D341Med (cell line): Measurements from ENCODE around the gene TMEM132D.

Experiments used
- DNase-seq: peaks from one replicate; pipeline ENCODE4 v3.0.0; 2012; ENCODE audit warnings: low spot score

The TMEM132D gene

GRCh38 chr12:129723260-129723659 lies 180.6 kb downstream of the TMEM132D start:
- no peak for DNase-seq

DNA sequence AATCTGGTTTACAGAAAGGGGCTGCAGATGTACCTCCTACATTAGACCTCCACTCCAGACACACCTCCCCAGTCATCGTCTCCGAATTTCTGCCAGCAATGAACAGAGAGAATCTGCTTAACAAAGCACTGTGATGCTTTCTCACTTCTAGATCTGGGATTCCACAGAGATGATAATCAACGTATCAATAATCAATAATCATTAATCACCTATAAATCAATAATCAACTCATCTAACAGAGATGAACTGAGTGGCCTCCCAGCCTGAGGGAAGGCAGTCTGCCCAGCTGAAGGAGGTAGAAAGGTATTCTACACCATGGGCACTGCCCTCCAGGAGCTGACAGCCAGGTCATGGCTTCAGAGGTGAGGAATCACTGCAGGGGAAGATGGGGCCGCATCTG lies 183.2 kb downstream of the TMEM132D start:
- no peak for DNase-seq

GRCh38 chr12:129719416-129719815 lies 184.4 kb downstream of the TMEM132D start:
- no peak for DNase-seq

GRCh38 chr12:129717438-129717837 lies 186.4 kb downstream of the TMEM132D start:
- DNase-seq: no peak

DNA sequence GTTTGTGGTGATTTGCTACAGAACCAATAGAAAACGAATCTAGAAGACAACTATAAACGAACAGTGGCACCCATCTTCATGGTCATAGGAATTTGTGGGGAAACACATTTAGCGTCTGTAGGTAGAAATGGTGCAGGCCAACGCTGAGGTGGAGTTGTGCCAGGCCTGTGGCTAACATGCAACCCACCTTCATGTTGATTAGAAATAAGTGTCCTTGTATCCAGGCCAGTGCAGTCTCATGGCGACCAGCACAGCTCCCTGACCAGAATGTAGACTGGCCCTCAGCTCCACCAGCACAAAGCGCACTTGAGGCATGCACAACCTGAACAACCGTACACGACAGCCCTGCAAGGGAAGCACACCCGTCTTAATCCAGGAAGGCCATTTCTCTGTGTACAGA lies 187.0 kb downstream of the TMEM132D start:
- no peak for DNase-seq

GRCh38 chr12:129706716-129707115 lies 197.1 kb downstream of the TMEM132D start:
- no peak for DNase-seq

DNA sequence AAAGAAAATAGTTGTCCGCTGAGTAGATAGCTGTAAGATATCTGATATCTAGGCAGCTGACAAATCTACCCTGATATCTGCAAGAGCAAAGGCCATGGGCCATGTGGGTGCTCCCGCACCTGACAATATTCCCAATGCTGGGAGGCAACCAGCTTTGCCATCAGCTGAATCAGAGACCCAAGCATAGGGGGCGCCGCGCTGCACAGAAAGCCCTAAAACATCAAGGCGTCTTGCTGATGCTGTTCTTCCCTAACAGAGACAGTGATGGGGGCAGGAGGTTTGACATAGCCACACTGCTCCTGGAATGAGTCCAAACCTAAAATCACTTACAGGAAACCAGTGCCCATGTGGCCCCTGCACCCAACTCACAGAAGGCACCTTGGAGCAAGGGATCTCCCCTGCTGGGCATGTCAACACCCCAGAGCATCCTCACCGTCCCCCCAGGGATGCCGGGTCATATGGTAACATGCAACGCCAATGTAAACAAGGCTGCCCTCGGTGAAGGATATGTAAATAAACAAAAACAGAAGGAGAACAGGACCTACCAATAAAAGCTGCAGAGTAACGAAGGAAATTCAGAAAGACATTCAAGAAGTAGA lies 199.5 kb downstream of the TMEM132D start:
- DNase-seq: no peak

GRCh38 chr12:129701631-129702101 lies 202.2 kb downstream of the TMEM132D start:
- no peak for DNase-seq

DNA sequence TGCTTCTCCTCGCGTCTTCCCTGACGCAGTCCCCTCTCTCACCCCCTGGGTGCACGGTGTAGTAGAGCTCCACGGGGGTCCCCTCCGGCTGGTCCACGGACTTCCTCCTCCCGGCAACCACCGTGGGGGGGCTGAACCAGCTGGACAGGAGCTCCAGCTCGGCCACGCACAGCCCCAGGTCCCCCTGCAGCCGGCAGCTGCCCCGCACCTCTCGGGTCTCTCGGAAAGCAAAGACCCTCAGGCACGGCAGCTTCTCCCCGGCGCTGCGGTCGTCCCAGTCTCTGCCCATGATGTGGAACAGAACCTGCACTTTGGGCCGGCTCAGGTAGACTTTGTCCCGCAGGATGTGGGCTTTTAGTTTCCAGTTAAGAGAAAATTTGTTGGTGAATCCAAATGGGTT lies 203.8 kb downstream of the TMEM132D start:
- DNase-seq: no peak

- no peak for DNase-seq
These were observed 206.9 kb downstream of the TMEM132D start for GRCh38 chr12:129696926-129697325.

DNA sequence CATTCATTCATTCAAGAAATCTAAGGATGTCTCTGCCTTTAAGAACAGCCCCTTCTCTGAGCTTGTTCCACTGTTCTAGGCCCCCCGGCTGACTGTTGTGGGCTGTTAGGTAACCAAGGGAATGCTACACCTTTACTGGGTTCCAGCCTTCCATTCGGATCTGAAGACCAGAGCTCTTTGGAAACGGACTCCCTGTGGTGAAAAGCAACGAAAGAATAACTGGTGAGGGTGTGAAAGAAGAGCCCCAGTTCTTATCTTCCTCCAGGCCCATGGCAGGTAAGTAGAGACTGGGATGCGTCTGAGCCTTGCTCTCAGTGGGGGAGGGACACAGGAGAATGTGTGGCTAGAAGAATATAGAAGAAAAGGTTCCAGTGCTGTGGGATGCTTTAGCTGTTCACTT lies 207.4 kb downstream of the TMEM132D start:
- no peak for DNase-seq

- DNase-seq: no peak
These were observed 210.1 kb downstream of the TMEM132D start for GRCh38 chr12:129693731-129694130.

- DNase-seq: no peak
These were observed 216.1 kb downstream of the TMEM132D start for GRCh38 chr12:129687731-129688130.

GRCh38 chr12:129681830-129682229 lies 222.0 kb downstream of the TMEM132D start:
- no peak for DNase-seq

- DNase-seq: no peak
These were observed 222.7 kb downstream of the TMEM132D start for GRCh38 chr12:129681151-129681550.

DNA sequence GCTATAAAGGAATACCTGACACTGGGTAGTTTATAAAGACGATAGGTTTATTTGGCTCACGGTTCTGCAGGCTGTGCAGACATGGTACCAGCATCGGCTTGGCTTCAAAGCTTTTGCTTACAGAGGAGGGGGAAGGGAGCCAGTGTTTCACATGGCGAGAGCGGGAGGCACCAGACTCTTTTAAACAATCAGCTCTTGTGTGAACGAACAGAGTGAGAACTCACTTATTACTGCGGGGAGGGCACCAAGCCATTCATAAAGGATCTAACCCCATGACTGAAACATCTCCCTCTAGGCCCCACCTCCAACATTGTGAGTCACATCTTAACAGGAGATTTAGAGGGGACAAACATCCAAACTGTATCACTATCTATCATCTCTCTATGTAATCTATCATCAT lies 227.4 kb downstream of the TMEM132D start:
- DNase-seq: no peak

- DNase-seq: no peak
These were observed 227.9 kb downstream of the TMEM132D start for GRCh38 chr12:129675947-129676346.

DNA sequence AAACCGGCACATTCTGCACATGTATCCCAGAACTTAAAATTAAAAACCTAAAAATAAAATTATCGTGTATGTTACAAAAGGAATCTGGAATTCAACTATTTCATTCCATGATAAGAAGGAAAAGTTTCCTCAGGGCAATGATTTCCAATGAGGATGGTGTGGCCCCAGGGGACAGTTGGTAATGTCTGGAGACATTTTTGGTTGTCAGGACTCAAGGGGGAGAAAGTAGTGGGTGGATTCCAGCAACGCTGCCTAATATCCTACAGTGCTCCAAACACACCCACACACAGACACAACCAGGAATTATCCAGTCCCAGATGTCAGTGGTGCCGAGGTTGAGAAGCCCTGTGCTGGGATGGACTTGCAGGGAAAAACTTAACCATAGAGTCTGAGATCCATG lies 228.3 kb downstream of the TMEM132D start:
- DNase-seq: no peak

- DNase-seq: no peak
These were observed 230.0 kb downstream of the TMEM132D start for GRCh38 chr12:129673806-129674205.

DNA sequence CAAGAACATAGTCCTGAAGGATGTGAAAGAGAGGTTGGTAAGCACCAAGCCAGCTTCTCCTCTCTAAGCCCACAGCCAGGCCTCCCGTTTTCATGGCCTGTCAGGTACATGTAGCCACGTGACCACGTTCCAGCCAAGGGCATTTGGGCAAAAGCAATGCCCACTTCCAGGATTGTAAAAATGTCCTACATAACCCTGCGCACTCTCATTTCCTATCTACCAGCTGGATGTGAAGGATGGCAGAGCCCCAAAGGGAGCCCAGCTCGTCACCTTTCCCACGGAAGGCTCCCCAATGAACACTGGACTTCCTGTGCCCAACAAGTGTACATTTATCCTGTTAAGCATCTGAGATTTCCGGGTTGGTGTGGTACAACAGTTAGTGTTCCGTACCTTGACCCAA lies 231.7 kb downstream of the TMEM132D start:
- no peak for DNase-seq

GRCh38 chr12:129670256-129670920 lies 233.4 kb downstream of the TMEM132D start:
- DNase-seq: no peak

DNA sequence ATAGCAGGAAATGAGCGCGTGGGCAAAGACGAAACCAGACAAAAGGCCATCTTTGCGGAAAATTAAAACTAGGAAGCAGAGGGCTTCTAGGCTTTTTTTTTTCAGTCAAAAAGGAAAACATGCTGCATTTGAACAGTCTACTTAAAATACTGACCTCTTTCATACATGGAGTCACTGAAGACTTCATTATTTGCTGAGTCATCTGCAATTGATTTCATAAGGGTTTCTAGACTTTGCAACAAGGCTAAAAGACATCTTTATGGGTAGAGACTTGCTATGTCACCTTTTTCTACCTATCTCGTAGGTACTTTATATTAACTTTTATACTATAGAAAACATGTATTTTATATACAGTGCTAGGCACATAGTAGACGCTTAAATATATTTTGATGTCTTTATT lies 238.4 kb downstream of the TMEM132D start:
- no peak for DNase-seq

DNA sequence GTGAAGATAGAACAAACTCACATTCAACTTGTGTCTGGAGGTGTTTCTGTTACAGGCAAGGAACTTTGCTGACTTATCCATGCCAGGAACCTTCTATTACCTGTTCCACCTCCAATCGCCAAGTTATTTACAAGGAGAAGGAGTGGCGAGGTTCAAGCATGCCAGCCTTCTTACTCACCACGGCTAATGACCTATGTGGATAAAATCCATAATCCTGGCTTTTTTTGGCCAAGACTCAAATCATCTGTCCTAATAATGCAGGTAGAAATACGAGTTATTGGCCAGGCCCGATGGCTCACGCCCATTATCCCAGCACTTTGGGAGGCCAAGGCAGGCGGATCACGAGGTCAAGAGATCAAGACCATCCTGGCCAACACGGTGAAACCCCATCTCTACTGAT lies 241.6 kb downstream of the TMEM132D start:
- no peak for DNase-seq

DNA sequence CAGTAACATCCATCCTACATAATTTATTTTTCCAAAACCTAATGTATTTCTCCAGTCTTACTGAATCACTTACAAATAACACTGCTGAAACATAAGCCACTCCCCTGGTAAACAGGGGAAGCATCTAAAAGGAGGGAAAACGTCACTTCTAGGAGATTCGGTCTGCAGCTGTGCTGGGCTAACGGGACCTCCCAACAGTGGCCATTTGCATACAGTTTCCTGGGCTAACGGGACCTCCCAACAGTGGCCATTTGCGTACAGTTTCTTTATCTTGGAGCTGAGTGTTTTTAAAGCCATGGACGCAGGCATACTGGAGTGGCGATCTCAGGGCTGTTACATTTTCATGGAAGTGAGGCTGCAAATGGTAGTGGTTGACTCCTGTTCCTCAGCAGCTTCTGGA lies 242.9 kb downstream of the TMEM132D start:
- no peak for DNase-seq
